Peyer's patch (tissue), 4 donors: ENCODE results near the gene KAT2A. TPM values are rescaled to one million over a fixed set of nuclear protein-coding genes. Genes with fewer than 3 reads are reported as not detected.

Experiments
- DNase-seq, 3 donors: peaks; one replicate each; pipeline ENCODE4 v3.0.0-alpha.2; 2017 to 2019
- H3K27ac ChIP-seq, 4 donors: fragments of 200-600 bp; sonication (generic); one replicate each; pipeline ENCODE4 v1.5.1; 2016 to 2019
- H3K27me3 ChIP-seq, 2 donors: fragments of 200-600 bp; sonication (generic); one replicate each; pipeline ENCODE4 v1.5.1; 2019
- H3K36me3 ChIP-seq, 3 donors: fragments of 200-600 bp; sonication (generic); one replicate each; pipeline ENCODE4 v1.5.1; 2016 to 2019
- H3K4me1 ChIP-seq, 4 donors: fragments of 200-600 bp; sonication (generic); one replicate each; pipeline ENCODE4 v1.5.1; 2016 to 2019
- H3K4me3 ChIP-seq, 4 donors: fragments of 200-600 bp; sonication (generic); 1 replicate in 3 of 4; 2 replicates in 1 of 4; pipeline ENCODE4 v1.5.1; 2016 to 2019; ENCODE audit warnings: mild to moderate bottlenecking in 1 of 4
- H3K9me3 ChIP-seq, 4 donors: fragments of 200-600 bp; sonication (generic); one replicate each; pipeline ENCODE4 v1.5.1; 2016 to 2019; ENCODE audit warnings: mild to moderate bottlenecking in 1 of 4
- POLR2A ChIP-seq, 2 donors: fragments of 450-650 bp; IDR thresholded peaks; one replicate each; pipeline ENCODE4 v1.5.1; 2017; ENCODE audit warnings: antibody characterized with exemption in 2 of 2, mild to moderate bottlenecking in 2 of 2, moderate library complexity in 2 of 2
- total RNA-seq, 4 donors: library from RNA; depleted of rRNA; stranded (reverse); fragments of >200 nt; gene quantifications; one replicate each; pipeline ENCODE4 v1.1.0, GENCODE V29; 2016
- TF ChIP-seq, protein P1 (sequence below), 6 experiments: fragments of 450-650 bp in 4 of 6; fragments of 200-600 bp in 2 of 6; sonication (generic) in 1 of 6; IDR thresholded peaks; one replicate each; pipeline ENCODE4 v1.5.1; 2017 to 2019; ENCODE audit warnings: antibody characterized with exemption in 6 of 6, mild to moderate bottlenecking in 3 of 6, moderate library complexity in 1 of 6

The KAT2A gene
- total RNA-seq, 4 donors from 2014 or later = 9.8 to 172 (median 38.4) TPM

DNA sequence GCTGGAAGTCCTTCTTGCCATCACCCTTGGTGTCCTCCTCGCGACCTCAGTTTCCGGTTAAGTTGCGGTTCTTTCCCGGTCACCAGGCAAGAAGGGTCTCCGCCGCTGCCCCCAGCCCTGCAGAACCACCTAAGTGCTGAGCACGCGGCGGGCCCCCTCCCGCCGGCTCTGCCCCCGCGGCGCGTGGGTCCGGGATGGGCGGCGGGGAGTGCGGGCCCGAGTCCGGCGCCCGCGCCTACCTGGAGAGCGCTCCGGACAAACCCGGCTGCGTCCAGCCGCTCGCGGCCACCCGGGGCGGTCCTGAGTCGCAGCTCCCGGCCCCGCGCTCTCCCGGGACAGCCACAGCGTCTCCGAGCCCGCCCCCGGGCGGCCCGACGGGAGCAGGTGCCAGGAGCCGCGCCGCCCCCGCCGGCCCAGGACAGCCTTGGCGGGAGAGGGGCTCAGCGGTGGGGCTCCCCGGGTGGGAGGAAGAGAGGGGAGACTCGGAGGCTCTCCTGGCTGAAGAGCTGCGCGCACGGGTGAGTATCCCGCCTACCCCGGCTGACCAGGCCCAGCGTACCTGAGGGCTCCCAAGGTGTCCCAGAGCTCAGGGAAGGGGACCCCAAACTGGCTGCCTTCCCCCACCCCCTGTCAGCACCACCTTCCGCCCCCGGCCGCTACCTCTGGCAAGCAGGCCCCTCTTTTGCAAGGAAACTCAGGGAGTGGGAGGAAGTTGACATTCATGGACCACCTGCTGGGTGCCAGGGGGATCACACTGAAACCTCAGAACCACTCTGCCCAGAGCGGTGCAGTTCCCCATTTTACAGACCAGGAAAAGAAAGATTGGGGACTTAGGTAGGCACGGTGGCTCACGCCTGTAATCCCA, 48.6 kb downstream of the KAT2A start:
- H3K4me1 ChIP-seq = peaks cover 0 to 13% (median 7%) of the 10 kb centered on the region in 4 donors
- H3K27me3 ChIP-seq = peaks cover 0 to 10% of the 10 kb centered on the region in 2 donors
- no peak overlapping the region for H3K27ac ChIP-seq
- H3K4me3 ChIP-seq = peak overlapping the region; percentile 15 to 52 (median 42)
- TF ChIP-seq POLR2A (IDR thresholded peaks at IDR 0.05) = no peak
- TF ChIP-seq, protein P1, sequence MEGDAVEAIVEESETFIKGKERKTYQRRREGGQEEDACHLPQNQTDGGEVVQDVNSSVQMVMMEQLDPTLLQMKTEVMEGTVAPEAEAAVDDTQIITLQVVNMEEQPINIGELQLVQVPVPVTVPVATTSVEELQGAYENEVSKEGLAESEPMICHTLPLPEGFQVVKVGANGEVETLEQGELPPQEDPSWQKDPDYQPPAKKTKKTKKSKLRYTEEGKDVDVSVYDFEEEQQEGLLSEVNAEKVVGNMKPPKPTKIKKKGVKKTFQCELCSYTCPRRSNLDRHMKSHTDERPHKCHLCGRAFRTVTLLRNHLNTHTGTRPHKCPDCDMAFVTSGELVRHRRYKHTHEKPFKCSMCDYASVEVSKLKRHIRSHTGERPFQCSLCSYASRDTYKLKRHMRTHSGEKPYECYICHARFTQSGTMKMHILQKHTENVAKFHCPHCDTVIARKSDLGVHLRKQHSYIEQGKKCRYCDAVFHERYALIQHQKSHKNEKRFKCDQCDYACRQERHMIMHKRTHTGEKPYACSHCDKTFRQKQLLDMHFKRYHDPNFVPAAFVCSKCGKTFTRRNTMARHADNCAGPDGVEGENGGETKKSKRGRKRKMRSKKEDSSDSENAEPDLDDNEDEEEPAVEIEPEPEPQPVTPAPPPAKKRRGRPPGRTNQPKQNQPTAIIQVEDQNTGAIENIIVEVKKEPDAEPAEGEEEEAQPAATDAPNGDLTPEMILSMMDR (IDR thresholded peaks at IDR 0.05) = peak in 1 of 6 experiments; percentile 12
- H3K9me3 ChIP-seq = no peaks in the 10 kb centered on the region
- peak in 1 of 3 donors; percentile 20 for DNase-seq
- no peaks in the 10 kb centered on the region for H3K36me3 ChIP-seq

DNA sequence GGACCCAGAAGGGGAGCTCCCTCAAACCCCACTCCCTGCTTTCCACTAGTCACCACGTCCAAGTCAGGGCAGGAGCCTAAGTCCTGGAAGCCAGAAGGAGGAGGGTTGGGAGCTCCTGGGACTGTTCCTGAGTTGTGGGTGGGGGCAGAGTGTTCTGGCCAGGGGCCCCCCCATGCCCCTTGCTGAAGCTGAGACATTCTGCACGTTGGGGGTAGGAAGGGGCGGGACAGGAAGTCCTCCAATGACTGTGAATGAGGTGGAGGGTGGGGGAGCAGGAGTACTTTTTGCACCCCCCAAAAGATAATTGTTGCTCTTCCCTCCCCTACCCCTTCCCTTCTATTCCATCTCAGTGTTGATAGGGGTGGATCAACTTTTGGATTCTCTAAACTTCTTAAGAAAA, 49.4 kb downstream of the KAT2A start:
- Histone ChIP-seq H3K27ac (no peak overlapping the region), H3K27me3 (peaks cover 0 to 10% of the 10 kb centered on the region in 2 donors), H3K36me3 (no peaks in the 10 kb centered on the region), H3K9me3 (no peaks in the 10 kb centered on the region), H3K4me1 (peaks cover 0 to 13% (median 7%) of the 10 kb centered on the region in 4 donors), H3K4me3 (peak overlapping the region in 2 of 4 donors; percentile 41 to 52)
- DNase-seq = no peak
- TF ChIP-seq, protein P1 (IDR thresholded peaks at IDR 0.05) = no peak
- TF ChIP-seq POLR2A (IDR thresholded peaks at IDR 0.05) = no peak

DNA sequence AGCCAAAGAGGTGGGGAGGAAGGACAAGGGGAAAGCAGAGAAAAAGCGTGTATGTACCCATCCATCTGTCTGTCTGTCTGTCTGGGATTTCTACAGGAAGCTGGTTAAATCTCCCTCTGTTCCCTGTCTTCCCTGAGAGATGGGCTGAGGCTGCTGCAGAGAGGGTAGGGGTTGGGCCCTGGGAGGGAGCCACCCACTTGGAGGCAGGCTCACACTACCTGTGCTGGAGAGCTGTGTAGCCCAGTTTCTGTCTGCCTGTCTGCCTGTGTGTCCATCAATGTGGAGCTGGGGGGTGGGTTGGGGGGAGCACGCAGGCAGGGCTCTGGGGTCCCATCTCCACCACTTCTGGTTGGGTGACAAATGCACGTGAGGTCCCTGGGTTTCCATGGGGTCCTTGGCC, 52.2 kb downstream of the KAT2A start:
- H3K36me3 ChIP-seq = no peaks in the 10 kb centered on the region
- H3K27ac ChIP-seq = no peak overlapping the region
- no peak overlapping the region for H3K4me3 ChIP-seq
- DNase-seq = no peak
- H3K4me1 ChIP-seq = peaks cover 0 to 13% (median 7%) of the 10 kb centered on the region in 4 donors
- TF ChIP-seq, protein P1 (IDR thresholded peaks at IDR 0.05) = no peak
- TF ChIP-seq POLR2A (IDR thresholded peaks at IDR 0.05) = no peak
- peaks cover 0 to 10% of the 10 kb centered on the region in 2 donors for H3K27me3 ChIP-seq
- H3K9me3 ChIP-seq = no peaks in the 10 kb centered on the region

DNA sequence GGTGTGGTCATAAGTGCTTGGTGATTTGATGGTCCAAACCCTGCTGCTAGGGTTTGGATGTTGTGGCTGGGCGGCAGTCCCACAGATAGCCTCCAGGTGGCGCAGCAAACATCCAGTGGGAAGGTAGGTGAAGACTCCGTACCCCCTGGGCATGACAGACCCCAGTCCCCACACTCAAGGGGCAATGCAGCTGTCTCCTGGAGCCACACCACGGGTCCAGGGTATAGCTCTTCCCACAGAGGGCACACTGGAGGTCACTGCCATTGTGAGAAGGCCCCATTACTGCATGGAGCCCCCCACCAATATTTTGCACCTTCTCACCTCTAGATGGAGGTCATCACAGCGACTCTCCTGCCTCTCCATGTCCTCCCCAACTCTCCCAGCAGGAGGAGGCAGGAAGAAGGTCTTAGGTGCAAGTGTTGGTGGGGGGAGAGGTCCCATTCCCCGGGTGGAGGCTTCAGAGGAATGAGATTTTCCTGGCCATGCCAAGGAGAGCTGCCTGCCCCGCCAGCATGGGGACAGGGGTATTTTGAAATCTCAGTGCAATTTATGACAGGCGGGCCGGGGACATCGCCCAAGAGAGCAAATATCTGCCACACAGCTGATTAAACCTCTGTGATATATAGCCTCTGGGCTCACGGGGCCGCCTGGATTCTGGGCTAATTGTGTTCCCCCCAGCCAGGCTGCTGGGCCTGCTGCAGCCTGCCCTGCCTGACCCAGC, 53.6 kb downstream of the KAT2A start:
- DNase-seq = peak; percentile 73 to 87 (median 76)
- peaks cover 0 to 9% (median 5%) of the 10 kb centered on the region in 4 donors for H3K4me1 ChIP-seq
- H3K4me3 ChIP-seq = no peak overlapping the region
- H3K9me3 ChIP-seq = no peaks in the 10 kb centered on the region
- no peak for TF ChIP-seq POLR2A (IDR thresholded peaks at IDR 0.05)
- TF ChIP-seq, protein P1 (IDR thresholded peaks at IDR 0.05) = peak; percentile 79 to 95 (median 84)
- no peaks in the 10 kb centered on the region for H3K36me3 ChIP-seq
- H3K27me3 ChIP-seq = peaks cover 0 to 5% of the 10 kb centered on the region in 2 donors
- H3K27ac ChIP-seq = no peak overlapping the region

DNA sequence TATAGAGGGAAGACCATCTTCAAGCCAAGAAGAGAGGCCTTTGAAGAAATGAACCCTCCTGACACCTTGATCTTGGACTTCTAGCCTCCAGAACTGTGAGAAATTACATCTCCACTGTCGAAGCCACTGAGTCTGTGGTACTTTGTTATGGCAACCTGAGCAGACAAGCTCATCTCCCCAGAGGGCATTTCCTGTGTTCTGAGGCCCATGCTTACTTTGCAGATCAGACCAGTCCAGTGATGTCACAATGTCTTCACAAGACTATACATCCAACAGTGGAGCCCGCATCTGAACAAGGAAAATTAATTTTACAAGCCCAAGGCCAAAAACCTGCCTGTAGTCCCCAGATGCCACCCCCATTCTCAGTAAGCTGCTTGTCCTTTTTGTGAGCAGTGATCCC, 56.0 kb downstream of the KAT2A start:
- Histone ChIP-seq H3K4me3 (no peak overlapping the region), H3K27ac (no peak overlapping the region), H3K27me3 (no peaks in the 10 kb centered on the region), H3K36me3 (no peaks in the 10 kb centered on the region), H3K4me1 (no peaks in the 10 kb centered on the region), H3K9me3 (no peaks in the 10 kb centered on the region)
- no peak for TF ChIP-seq POLR2A (IDR thresholded peaks at IDR 0.05)
- TF ChIP-seq, protein P1 (IDR thresholded peaks at IDR 0.05) = no peak
- no peak for DNase-seq

Other genes with a start within 250 kb of the KAT2A start
- gene ACLY, start 202.4 kb downstream of the KAT2A start, total RNA-seq = 100 to 1,000 TPM in 1 of 4 donors, 10 to 100 TPM in 3; 54.5 to 108 (median 74.0) TPM
- 1 to 10 TPM in 1 of 4 donors, not detected in 3; 2.1 TPM for gene ODAD4, start 190.8 kb downstream of the KAT2A start, total RNA-seq
- 10 to 100 TPM; 24.7 to 76.7 (median 43.4) TPM for gene CNP, start 154.6 kb downstream of the KAT2A start, total RNA-seq
- gene DNAJC7, start 103.9 kb downstream of the KAT2A start, total RNA-seq = 10 to 100 TPM; 51.0 to 80.9 (median 70.7) TPM
- gene NKIRAS2, start 101.3 kb downstream of the KAT2A start, total RNA-seq = 10 to 100 TPM; 22.1 to 38.1 (median 31.1) TPM
- 1 to 10 TPM in 3 of 4 donors, not detected in 1; 1.6 to 8.6 (median 3.2) TPM for gene C17orf113, start 70.8 kb downstream of the KAT2A start, total RNA-seq
- 1 to 10 TPM in 1 of 4 donors, under 1 TPM in 1, not detected in 2; 0.53 to 1.3 TPM for gene ZNF385C, start 22.9 kb downstream of the KAT2A start, total RNA-seq
- gene DHX58, start 8.7 kb downstream of the KAT2A start, total RNA-seq = 10 to 100 TPM; 12.8 to 24.8 (median 18.4) TPM
- not detected for gene HSPB9, start 1.4 kb upstream of the KAT2A start, total RNA-seq
- 100 to 1,000 TPM in 2 of 4 donors, 10 to 100 TPM in 2; 80.9 to 153 (median 116) TPM for gene RAB5C, start 33.6 kb upstream of the KAT2A start, total RNA-seq
- under 1 TPM in 2 of 4 donors, not detected in 2; 0.47 to 0.80 TPM for gene KCNH4, start 59.8 kb upstream of the KAT2A start, total RNA-seq
- gene HCRT, start 64.1 kb upstream of the KAT2A start, total RNA-seq = not detected
- gene GHDC, start 73.1 kb upstream of the KAT2A start, total RNA-seq = 10 to 100 TPM; 13.2 to 71.4 (median 44.3) TPM
- 100 to 1,000 TPM in 1 of 4 donors, 10 to 100 TPM in 3; 36.3 to 128 (median 68.1) TPM for gene STAT5B, start 155.0 kb upstream of the KAT2A start, total RNA-seq
- gene STAT5A, start 167.1 kb upstream of the KAT2A start, total RNA-seq = 10 to 100 TPM; 11.2 to 80.0 (median 34.5) TPM